ENCODE results near the gene SLC8A1.

DNA sequence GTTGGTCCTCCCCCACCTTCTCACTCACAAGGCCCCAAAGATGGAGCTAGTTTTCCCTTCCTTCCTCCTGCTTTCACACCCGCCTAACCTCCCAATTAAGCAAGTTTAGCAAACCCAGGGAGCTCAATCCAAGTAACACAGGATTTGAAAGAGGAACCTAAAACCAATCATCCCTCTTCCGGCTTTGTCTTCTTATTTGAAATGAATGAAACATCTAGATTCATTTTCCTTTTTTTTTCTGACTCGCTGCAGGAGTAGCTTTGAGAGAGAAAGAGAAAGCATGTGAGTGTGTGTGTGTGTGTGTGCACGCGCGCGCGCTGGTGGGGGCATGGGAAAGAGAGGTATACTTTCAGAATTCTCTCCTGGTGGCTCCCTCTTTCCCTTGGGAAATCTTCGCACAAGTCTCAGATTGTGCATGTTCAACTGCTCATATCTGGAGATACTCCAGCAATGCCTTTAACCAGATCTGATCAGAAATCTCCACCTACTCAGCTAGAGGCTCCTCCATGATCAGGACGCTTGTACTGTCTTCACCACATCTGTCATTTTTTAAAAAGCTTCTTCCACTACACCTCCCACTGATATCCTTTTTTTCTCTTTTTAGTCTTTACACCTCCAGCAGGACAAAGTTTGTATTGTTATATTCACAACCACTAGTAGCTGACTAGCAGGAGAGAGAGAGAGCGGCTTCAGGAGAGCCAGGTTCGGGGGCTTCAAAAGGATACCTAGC, 1.7 kb downstream of the SLC8A1 start:
- TF ChIP-seq CTCF (IDR thresholded peaks at IDR 0.05) (no peak), POLR2AphosphoS5 (IDR thresholded peaks at IDR 0.05) (no peak), POLR2A (IDR thresholded peaks at IDR 0.05) (no peak)

Measured in breast epithelium (tissue), 3 donors.